ENCODE measurements around the gene ACOT7.
"Not testable (repeated sequence)": the region's sequence is repeated elsewhere in the genome, so short reads cannot be mapped to it uniquely, and the experiment has no call there.

ACOT7 gene

GRCh38 chr1:6363085-6363884, 30.3 kb downstream of the ACOT7 start:
- H3K9me3 ChIP-seq (ENCODE audit: control insufficient read depth, low read length); H3K27me3 ChIP-seq (replicated peaks; ENCODE audit: control insufficient read depth, insufficient read depth, low read length, poor library complexity, severe bottlenecking); H3K27ac ChIP-seq (ENCODE audit: insufficient read depth, low read length, poor library complexity, severe bottlenecking); H3K4me3 ChIP-seq (ENCODE audit: insufficient read depth, low read depth, low read length, poor library complexity, severe bottlenecking); DNase-seq; H3K36me3 ChIP-seq (ENCODE audit: control insufficient read depth, insufficient read depth, low read length): not testable (repeated sequence)
- H3K4me1 ChIP-seq (ENCODE audit: control insufficient read depth, insufficient read depth, low read length, poor library complexity, severe bottlenecking), result peaks cover 23% of the 10 kb centered on the region

GRCh38 chr1:6361124-6361775, 32.3 kb downstream of the ACOT7 start:
- Histone ChIP-seq H3K27me3 (replicated peaks; ENCODE audit: control insufficient read depth, insufficient read depth, low read length, poor library complexity, severe bottlenecking) (no peaks in the 10 kb centered on the region), H3K4me3 (ENCODE audit: insufficient read depth, low read depth, low read length, poor library complexity, severe bottlenecking) (no peak overlapping the region), H3K9me3 (ENCODE audit: control insufficient read depth, low read length) (no peaks in the 10 kb centered on the region), H3K27ac (ENCODE audit: insufficient read depth, low read length, poor library complexity, severe bottlenecking) (no peak overlapping the region), H3K4me1 (ENCODE audit: control insufficient read depth, insufficient read depth, low read length, poor library complexity, severe bottlenecking) (peaks cover 27% of the 10 kb centered on the region), H3K36me3 (ENCODE audit: control insufficient read depth, insufficient read depth, low read length) (no peaks in the 10 kb centered on the region)
- DNase-seq, result no peak

- peaks cover 27% of the 10 kb centered on the region for H3K4me1 ChIP-seq (ENCODE audit: control insufficient read depth, insufficient read depth, low read length, poor library complexity, severe bottlenecking)
- H3K27me3 ChIP-seq (replicated peaks; ENCODE audit: control insufficient read depth, insufficient read depth, low read length, poor library complexity, severe bottlenecking), result no peaks in the 10 kb centered on the region
- no peaks in the 10 kb centered on the region for H3K36me3 ChIP-seq (ENCODE audit: control insufficient read depth, insufficient read depth, low read length)
- H3K9me3 ChIP-seq (ENCODE audit: control insufficient read depth, low read length), result no peaks in the 10 kb centered on the region
- DNase-seq, result no peak
- no peak overlapping the region for H3K4me3 ChIP-seq (ENCODE audit: insufficient read depth, low read depth, low read length, poor library complexity, severe bottlenecking)
- H3K27ac ChIP-seq (ENCODE audit: insufficient read depth, low read length, poor library complexity, severe bottlenecking), result peak overlapping the region; percentile 83
Measured at GRCh38 chr1:6360517-6361070, 33.0 kb downstream of the ACOT7 start.

- no peak for DNase-seq
- no peaks in the 10 kb centered on the region for H3K9me3 ChIP-seq (ENCODE audit: control insufficient read depth, low read length)
- H3K27me3 ChIP-seq (replicated peaks; ENCODE audit: control insufficient read depth, insufficient read depth, low read length, poor library complexity, severe bottlenecking), result no peaks in the 10 kb centered on the region
- H3K36me3 ChIP-seq (ENCODE audit: control insufficient read depth, insufficient read depth, low read length), result no peaks in the 10 kb centered on the region
- peak overlapping the region; percentile 26 for H3K4me3 ChIP-seq (ENCODE audit: insufficient read depth, low read depth, low read length, poor library complexity, severe bottlenecking)
- H3K4me1 ChIP-seq (ENCODE audit: control insufficient read depth, insufficient read depth, low read length, poor library complexity, severe bottlenecking), result peaks cover 27% of the 10 kb centered on the region
- H3K27ac ChIP-seq (ENCODE audit: insufficient read depth, low read length, poor library complexity, severe bottlenecking), result peak overlapping the region; percentile 83
Measured at GRCh38 chr1:6360117-6360496, 33.5 kb downstream of the ACOT7 start.

GRCh38 chr1:6359216-6360116, 34.1 kb downstream of the ACOT7 start:
- H3K4me1 ChIP-seq (ENCODE audit: control insufficient read depth, insufficient read depth, low read length, poor library complexity, severe bottlenecking), result peaks cover 27% of the 10 kb centered on the region
- no peaks in the 10 kb centered on the region for H3K36me3 ChIP-seq (ENCODE audit: control insufficient read depth, insufficient read depth, low read length)
- peak overlapping the region; percentile 83 for H3K27ac ChIP-seq (ENCODE audit: insufficient read depth, low read length, poor library complexity, severe bottlenecking)
- peak overlapping the region; percentile 26 for H3K4me3 ChIP-seq (ENCODE audit: insufficient read depth, low read depth, low read length, poor library complexity, severe bottlenecking)
- DNase-seq, result peak; percentile 24 to 50 (median 30)
- no peaks in the 10 kb centered on the region for H3K27me3 ChIP-seq (replicated peaks; ENCODE audit: control insufficient read depth, insufficient read depth, low read length, poor library complexity, severe bottlenecking)
- no peaks in the 10 kb centered on the region for H3K9me3 ChIP-seq (ENCODE audit: control insufficient read depth, low read length)

GRCh38 chr1:6358757-6359201, 34.8 kb downstream of the ACOT7 start:
- no peaks in the 10 kb centered on the region for H3K36me3 ChIP-seq (ENCODE audit: control insufficient read depth, insufficient read depth, low read length)
- peak; percentile 56 to 63 (median 61) for DNase-seq
- peak overlapping the region; percentile 83 for H3K27ac ChIP-seq (ENCODE audit: insufficient read depth, low read length, poor library complexity, severe bottlenecking)
- H3K4me1 ChIP-seq (ENCODE audit: control insufficient read depth, insufficient read depth, low read length, poor library complexity, severe bottlenecking), result peaks cover 27% of the 10 kb centered on the region
- H3K4me3 ChIP-seq (ENCODE audit: insufficient read depth, low read depth, low read length, poor library complexity, severe bottlenecking), result peak overlapping the region; percentile 26
- H3K27me3 ChIP-seq (replicated peaks; ENCODE audit: control insufficient read depth, insufficient read depth, low read length, poor library complexity, severe bottlenecking), result no peaks in the 10 kb centered on the region
- no peaks in the 10 kb centered on the region for H3K9me3 ChIP-seq (ENCODE audit: control insufficient read depth, low read length)

- peak in 1 of 3 donors; percentile 22 for DNase-seq
Measured at GRCh38 chr1:6358144-6358624, 35.4 kb downstream of the ACOT7 start.

GRCh38 chr1:6357243-6357936, 36.2 kb downstream of the ACOT7 start:
- H3K27ac ChIP-seq (ENCODE audit: insufficient read depth, low read length, poor library complexity, severe bottlenecking), result no peak overlapping the region
- DNase-seq, result no peak
- H3K4me3 ChIP-seq (ENCODE audit: insufficient read depth, low read depth, low read length, poor library complexity, severe bottlenecking), result no peak overlapping the region
- H3K4me1 ChIP-seq (ENCODE audit: control insufficient read depth, insufficient read depth, low read length, poor library complexity, severe bottlenecking), result peaks cover 27% of the 10 kb centered on the region
- no peaks in the 10 kb centered on the region for H3K27me3 ChIP-seq (replicated peaks; ENCODE audit: control insufficient read depth, insufficient read depth, low read length, poor library complexity, severe bottlenecking)
- no peaks in the 10 kb centered on the region for H3K9me3 ChIP-seq (ENCODE audit: control insufficient read depth, low read length)
- no peaks in the 10 kb centered on the region for H3K36me3 ChIP-seq (ENCODE audit: control insufficient read depth, insufficient read depth, low read length)

More at GRCh38 chr1:6358144-6358624, 35.4 kb downstream of the ACOT7 start:
- no peaks in the 10 kb centered on the region for H3K9me3 ChIP-seq (ENCODE audit: control insufficient read depth, low read length)
- no peaks in the 10 kb centered on the region for H3K27me3 ChIP-seq (replicated peaks; ENCODE audit: control insufficient read depth, insufficient read depth, low read length, poor library complexity, severe bottlenecking)
- peak overlapping the region; percentile 26 for H3K4me3 ChIP-seq (ENCODE audit: insufficient read depth, low read depth, low read length, poor library complexity, severe bottlenecking)
- H3K27ac ChIP-seq (ENCODE audit: insufficient read depth, low read length, poor library complexity, severe bottlenecking), result peak overlapping the region; percentile 83
- no peaks in the 10 kb centered on the region for H3K36me3 ChIP-seq (ENCODE audit: control insufficient read depth, insufficient read depth, low read length)
- H3K4me1 ChIP-seq (ENCODE audit: control insufficient read depth, insufficient read depth, low read length, poor library complexity, severe bottlenecking), result peaks cover 27% of the 10 kb centered on the region

- no peak overlapping the region for H3K4me3 ChIP-seq (ENCODE audit: insufficient read depth, low read depth, low read length, poor library complexity, severe bottlenecking)
- DNase-seq, result no peak
- H3K36me3 ChIP-seq (ENCODE audit: control insufficient read depth, insufficient read depth, low read length), result no peaks in the 10 kb centered on the region
- no peaks in the 10 kb centered on the region for H3K9me3 ChIP-seq (ENCODE audit: control insufficient read depth, low read length)
- H3K4me1 ChIP-seq (ENCODE audit: control insufficient read depth, insufficient read depth, low read length, poor library complexity, severe bottlenecking), result peaks cover 27% of the 10 kb centered on the region
- H3K27me3 ChIP-seq (replicated peaks; ENCODE audit: control insufficient read depth, insufficient read depth, low read length, poor library complexity, severe bottlenecking), result no peaks in the 10 kb centered on the region
- H3K27ac ChIP-seq (ENCODE audit: insufficient read depth, low read length, poor library complexity, severe bottlenecking), result no peak overlapping the region
Measured at GRCh38 chr1:6355621-6356020, 37.9 kb downstream of the ACOT7 start.
